Hepatocyte (in vitro differentiated cells): ENCODE data around the gene DCAF11.

ENCODE experiments used
- CTCF ChIP-seq: fragments of 200-600 bp; sonication (generic); IDR thresholded peaks from 2 replicates; pipeline ENCODE4 v1.5.1; 2016; ENCODE audit warnings: antibody characterized with exemption, mild to moderate bottlenecking; ENCODE audit not compliant: poor library complexity
- EZH2 ChIP-seq: fragments of 200-600 bp; sonication (generic); IDR thresholded peaks from 2 replicates; pipeline ENCODE4 v1.6.1; 2016; ENCODE audit warnings: antibody characterized with exemption, mild to moderate bottlenecking, borderline replicate concordance
- EZH2phosphoT487 ChIP-seq: fragments of 200-600 bp; sonication (generic); IDR thresholded peaks from one replicate; pipeline ENCODE4 v1.6.1; 2018; ENCODE audit warnings: antibody characterized with exemption, mild to moderate bottlenecking, low read depth, moderate library complexity; ENCODE audit not compliant: unreplicated experiment, severe bottlenecking

- TF ChIP-seq CTCF = no peak
- TF ChIP-seq EZH2phosphoT487 = no peak
- no peak for TF ChIP-seq EZH2
These were observed 21.2 kb upstream of the DCAF11 start for GRCh38 chr14:24093207-24093900.
